GM19372 (cell line): ENCODE results near the gene PBXIP1.

ENCODE experiments used
- ATAC-seq: cut with Tn5 transposase; IDR thresholded peaks from one replicate; pipeline ENCODE4 v1.9.1; 2021; ENCODE audit warnings: mild to moderate bottlenecking, low read depth, moderate library complexity; ENCODE audit not compliant: unreplicated experiment

PBXIP1 gene

GRCh38 chr1:154974102-154974807 is 18.4 kb upstream of the PBXIP1 start, which contains the start of gene CKS1B:
TSS of gene CKS1B (plus strand) at chr1:154974681. CDS start at chr1:154974746, 65 bp downstream.
- ATAC-seq: peak; percentile 69

GRCh38 chr1:154973344-154974101 is 17.6 kb upstream of the PBXIP1 start:
- ATAC-seq: no peak

- no peak for ATAC-seq
Observed at GRCh38 chr1:154972517-154973343, 16.8 kb upstream of the PBXIP1 start.

- no peak for ATAC-seq
Observed at GRCh38 chr1:154972213-154972516, 16.3 kb upstream of the PBXIP1 start.

GRCh38 chr1:154971341-154971998 is 15.6 kb upstream of the PBXIP1 start:
- no peak for ATAC-seq

GRCh38 chr1:154970631-154971340 is 14.9 kb upstream of the PBXIP1 start, which contains the start of gene SHC1:
TSS of gene SHC1 (minus strand) at chr1:154970747. CDS start at chr1:154970526, 221 bp downstream.
- ATAC-seq: no peak

- no peak for ATAC-seq
Observed at GRCh38 chr1:154969860-154970452, 14.1 kb upstream of the PBXIP1 start.

- ATAC-seq: no peak
Observed at GRCh38 chr1:154969246-154969645, 13.3 kb upstream of the PBXIP1 start.

GRCh38 chr1:154968731-154969130 is 12.8 kb upstream of the PBXIP1 start:
- no peak for ATAC-seq

GRCh38 chr1:154967331-154967950 is 11.5 kb upstream of the PBXIP1 start:
- no peak for ATAC-seq

GRCh38 chr1:154966111-154966510 is 10.2 kb upstream of the PBXIP1 start:
- no peak for ATAC-seq

- no peak for ATAC-seq
Observed at GRCh38 chr1:154964359-154964758, 8.5 kb upstream of the PBXIP1 start.

- no peak for ATAC-seq
Observed at GRCh38 chr1:154963643-154964042, 7.7 kb upstream of the PBXIP1 start.

- no peak for ATAC-seq
Observed at GRCh38 chr1:154962795-154963330, 7.0 kb upstream of the PBXIP1 start.

- no peak for ATAC-seq
Observed at GRCh38 chr1:154962156-154962749, 6.4 kb upstream of the PBXIP1 start.

- peak; percentile 80 for ATAC-seq
Observed at GRCh38 chr1:154961207-154962155, 5.6 kb upstream of the PBXIP1 start, which contains the start of gene PYGO2. TSS of gene PYGO2 (minus strand) at chr1:154961782. CDS start at chr1:154961576, 206 bp downstream.

GRCh38 chr1:154960446-154961136 is 4.7 kb upstream of the PBXIP1 start:
- no peak for ATAC-seq
